ENCODE data around the gene TBCCD1.
"Not testable (repeated sequence)": the region's sequence is repeated elsewhere in the genome, so short reads cannot be mapped to it uniquely, and the experiment has no call there.

TBCCD1 gene

GRCh38 chr3:186588632-186589031 lies 21.5 kb upstream of the TBCCD1 start:
- Histone ChIP-seq H4K20me1 (ENCODE audit: insufficient read depth) (no peaks in the 10 kb centered on the region), H3K4me3 (IDR thresholded peaks at IDR 0.05; ENCODE audit: insufficient read depth, low read depth, low read length) (no peak overlapping the region), H3K79me2 (ENCODE audit: insufficient read depth, low read depth) (no peaks in the 10 kb centered on the region), H3K9ac (no peak overlapping the region), H3K27me3 (ENCODE audit: insufficient read depth, low read depth) (no peaks in the 10 kb centered on the region), H3K4me2 (no peak overlapping the region), H2AFZ (ENCODE audit: low read depth) (no peak overlapping the region), H3K4me1 (ENCODE audit: low read depth, poor library complexity, severe bottlenecking) (no peaks in the 10 kb centered on the region), H3K27ac (no peak overlapping the region), H3K36me3 (ENCODE audit: insufficient read depth) (peaks cover 3% of the 10 kb centered on the region; the same call in 1 of the 2 replicates)
- TF ChIP-seq CTCF (conservative IDR thresholded peaks at IDR 0.05; ENCODE audit: low read depth, low read length): no peak

- Histone ChIP-seq H3K27ac (no peak overlapping the region), H3K4me1 (ENCODE audit: low read depth, poor library complexity, severe bottlenecking) (no peaks in the 10 kb centered on the region), H3K27me3 (ENCODE audit: insufficient read depth, low read depth) (no peaks in the 10 kb centered on the region), H3K36me3 (ENCODE audit: insufficient read depth) (peaks cover 3% of the 10 kb centered on the region; the same call in 1 of the 2 replicates), H3K4me2 (no peak overlapping the region), H3K79me2 (ENCODE audit: insufficient read depth, low read depth) (no peaks in the 10 kb centered on the region), H3K4me3 (IDR thresholded peaks at IDR 0.05; ENCODE audit: insufficient read depth, low read depth, low read length) (no peak overlapping the region), H4K20me1 (ENCODE audit: insufficient read depth) (no peaks in the 10 kb centered on the region), H3K9ac (no peak overlapping the region), H2AFZ (ENCODE audit: low read depth) (no peak overlapping the region)
- no peak for TF ChIP-seq CTCF (conservative IDR thresholded peaks at IDR 0.05; ENCODE audit: low read depth, low read length)
Measured at GRCh38 chr3:186587183-186587582, 20.0 kb upstream of the TBCCD1 start.

- H3K4me2 ChIP-seq; H3K36me3 ChIP-seq (ENCODE audit: insufficient read depth); H3K79me2 ChIP-seq (ENCODE audit: insufficient read depth, low read depth); H3K27me3 ChIP-seq (ENCODE audit: insufficient read depth, low read depth); H3K4me1 ChIP-seq (ENCODE audit: low read depth, poor library complexity, severe bottlenecking); H3K27ac ChIP-seq; H3K4me3 ChIP-seq (IDR thresholded peaks at IDR 0.05; ENCODE audit: insufficient read depth, low read depth, low read length); H4K20me1 ChIP-seq (ENCODE audit: insufficient read depth); H3K9ac ChIP-seq; H2AFZ ChIP-seq (ENCODE audit: low read depth): not testable (repeated sequence)
Measured at GRCh38 chr3:186586245-186586644, 19.1 kb upstream of the TBCCD1 start.

DNA sequence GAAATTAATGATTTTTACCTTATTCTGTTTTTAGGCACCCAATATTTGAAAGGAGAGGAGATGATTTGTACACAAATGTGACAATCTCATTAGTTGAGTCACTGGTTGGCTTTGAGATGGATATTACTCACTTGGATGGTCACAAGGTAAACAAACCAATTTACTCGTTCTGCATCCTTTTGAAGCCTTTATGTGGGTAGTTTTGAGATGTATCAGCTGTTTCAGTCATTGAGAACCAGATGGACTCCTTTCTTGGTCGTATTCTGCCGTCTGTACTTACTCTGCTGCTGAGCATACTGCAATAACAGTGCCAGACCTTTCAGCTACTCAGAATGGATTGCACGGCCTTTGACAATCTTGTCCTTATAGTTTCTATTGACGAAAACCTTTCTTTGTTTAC lies 16.7 kb upstream of the TBCCD1 start:
- no peak for TF ChIP-seq CTCF (conservative IDR thresholded peaks at IDR 0.05; ENCODE audit: low read depth, low read length)
- Histone ChIP-seq H4K20me1 (ENCODE audit: insufficient read depth) (no peaks in the 10 kb centered on the region), H3K27ac (no peak overlapping the region), H3K79me2 (ENCODE audit: insufficient read depth, low read depth) (no peaks in the 10 kb centered on the region), H3K9ac (no peak overlapping the region), H2AFZ (ENCODE audit: low read depth) (no peak overlapping the region), H3K4me1 (ENCODE audit: low read depth, poor library complexity, severe bottlenecking) (no peaks in the 10 kb centered on the region), H3K27me3 (ENCODE audit: insufficient read depth, low read depth) (no peaks in the 10 kb centered on the region), H3K36me3 (ENCODE audit: insufficient read depth) (peaks cover 3% of the 10 kb centered on the region; the same call in 1 of the 2 replicates), H3K4me3 (IDR thresholded peaks at IDR 0.05; ENCODE audit: insufficient read depth, low read depth, low read length) (no peak overlapping the region), H3K4me2 (no peak overlapping the region)

DNA sequence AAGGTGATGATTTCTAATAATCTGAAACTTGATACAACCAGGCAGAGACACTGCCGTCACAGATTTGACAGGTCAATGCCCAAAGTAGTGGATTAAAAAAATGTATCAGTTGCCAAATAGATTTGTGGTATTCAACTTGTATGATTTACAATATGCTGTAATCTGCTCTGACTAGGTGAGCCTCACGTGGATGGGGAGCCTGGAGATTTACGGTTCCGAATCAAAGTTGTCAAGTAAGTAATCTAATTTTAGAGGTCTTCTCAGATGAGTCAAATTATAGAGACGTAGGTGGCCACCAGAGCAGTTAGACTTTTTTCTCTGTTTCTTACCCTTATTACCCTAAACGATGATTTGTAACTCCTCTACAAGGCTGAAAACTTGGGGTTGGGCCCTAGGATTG lies 15.4 kb upstream of the TBCCD1 start:
- H3K27ac ChIP-seq: no peak overlapping the region
- no peak for TF ChIP-seq CTCF (conservative IDR thresholded peaks at IDR 0.05; ENCODE audit: low read depth, low read length)
- no peak overlapping the region for H3K9ac ChIP-seq
- H4K20me1 ChIP-seq (ENCODE audit: insufficient read depth): no peaks in the 10 kb centered on the region
- H3K4me3 ChIP-seq (IDR thresholded peaks at IDR 0.05; ENCODE audit: insufficient read depth, low read depth, low read length): no peak overlapping the region
- peaks cover 3% of the 10 kb centered on the region; the same call in 1 of the 2 replicates for H3K36me3 ChIP-seq (ENCODE audit: insufficient read depth)
- H3K79me2 ChIP-seq (ENCODE audit: insufficient read depth, low read depth): no peaks in the 10 kb centered on the region
- no peak overlapping the region for H2AFZ ChIP-seq (ENCODE audit: low read depth)
- no peaks in the 10 kb centered on the region for H3K4me1 ChIP-seq (ENCODE audit: low read depth, poor library complexity, severe bottlenecking)
- H3K4me2 ChIP-seq: no peak overlapping the region
- no peaks in the 10 kb centered on the region for H3K27me3 ChIP-seq (ENCODE audit: insufficient read depth, low read depth)

Measured in KMS-11 (cell line).